GM10266 (cell line): ENCODE data around the gene PDPK1.
"Not testable (repeated sequence)": the region's sequence is repeated elsewhere in the genome, so short reads cannot be mapped to it uniquely, and the experiment has no call there.

ENCODE experiments used
- DNase-seq: peaks from one replicate; pipeline ENCODE4 v3.0.0; 2012; ENCODE audit errors: extremely low spot score
- CTCF ChIP-seq: IDR thresholded peaks from 2 replicates; pipeline ENCODE4 v1.5.1; 2012; ENCODE audit warnings: mild to moderate bottlenecking, low read depth; ENCODE audit not compliant: control insufficient read depth, insufficient read depth; ENCODE audit errors: missing control alignments

The PDPK1 gene

DNA sequence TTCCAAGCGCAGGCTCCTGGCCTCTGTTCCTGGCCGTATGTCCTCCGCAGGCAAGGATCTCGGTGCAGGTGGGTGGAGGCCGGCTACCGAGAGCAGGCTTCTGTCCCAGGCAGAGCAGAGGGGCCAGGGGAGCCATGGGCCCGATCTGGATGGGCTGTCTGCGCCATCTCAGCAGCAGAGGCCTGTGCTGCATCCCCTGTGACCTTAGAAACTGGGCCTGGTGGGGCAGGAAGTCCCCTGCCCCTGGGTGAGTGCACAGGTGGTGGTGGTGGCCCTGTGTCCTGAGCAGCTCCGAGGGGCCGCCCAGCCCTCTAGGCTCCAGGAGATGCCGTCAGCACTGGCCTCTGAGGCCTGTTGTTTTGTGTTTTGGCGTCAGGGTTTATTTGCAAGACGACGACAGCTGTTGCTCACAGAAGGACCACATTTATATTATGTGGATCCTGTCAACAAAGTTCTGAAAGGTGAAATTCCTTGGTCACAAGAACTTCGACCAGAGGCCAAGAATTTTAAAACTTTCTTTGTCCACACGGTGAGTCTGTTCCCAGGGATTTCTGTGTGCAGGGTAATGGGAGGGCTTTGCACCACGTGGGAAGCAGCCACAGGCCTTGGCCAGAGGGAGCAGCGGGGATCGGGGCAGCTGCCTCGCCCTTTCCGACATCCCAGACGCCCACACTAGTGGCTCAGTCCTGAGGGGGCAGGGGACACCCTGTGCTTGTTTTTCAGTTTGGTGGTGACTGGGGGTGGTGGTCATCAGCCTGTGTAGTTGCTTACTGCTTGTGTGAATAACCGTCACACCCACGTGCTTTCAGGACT lies 59.1 kb downstream of the PDPK1 start:
- DNase-seq: no peak
- TF ChIP-seq CTCF: no peak

- no peak for DNase-seq
- no peak for TF ChIP-seq CTCF
Observed at GRCh38 chr16:2597560-2597902, 59.7 kb downstream of the PDPK1 start.

DNA sequence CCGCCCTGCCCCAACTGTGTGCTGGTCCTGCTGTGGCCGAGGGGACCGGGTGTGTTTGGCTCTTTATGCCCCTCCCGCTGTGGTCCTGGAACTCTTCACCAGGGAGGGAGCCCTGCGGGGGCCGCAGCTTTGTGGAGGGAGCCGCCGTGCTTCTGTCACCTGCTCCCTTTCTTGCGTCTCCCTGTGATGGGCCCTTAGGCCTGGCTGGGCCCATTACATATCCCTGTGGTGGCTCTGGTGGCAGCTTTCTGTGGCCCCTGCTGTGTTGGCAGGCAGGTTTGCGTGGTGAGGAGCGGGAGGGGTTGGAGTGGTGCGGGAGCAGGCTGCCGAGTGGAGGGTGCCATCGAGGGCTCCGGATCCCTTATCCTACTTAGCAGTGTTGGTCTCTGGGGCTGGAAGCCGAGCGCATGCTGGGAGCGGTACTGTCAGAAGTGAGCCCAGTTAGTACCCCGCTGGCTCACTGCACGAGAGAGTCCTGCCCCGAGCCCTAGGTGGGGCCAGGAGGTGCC lies 60.4 kb downstream of the PDPK1 start:
- TF ChIP-seq CTCF: no peak
- DNase-seq: no peak

DNA sequence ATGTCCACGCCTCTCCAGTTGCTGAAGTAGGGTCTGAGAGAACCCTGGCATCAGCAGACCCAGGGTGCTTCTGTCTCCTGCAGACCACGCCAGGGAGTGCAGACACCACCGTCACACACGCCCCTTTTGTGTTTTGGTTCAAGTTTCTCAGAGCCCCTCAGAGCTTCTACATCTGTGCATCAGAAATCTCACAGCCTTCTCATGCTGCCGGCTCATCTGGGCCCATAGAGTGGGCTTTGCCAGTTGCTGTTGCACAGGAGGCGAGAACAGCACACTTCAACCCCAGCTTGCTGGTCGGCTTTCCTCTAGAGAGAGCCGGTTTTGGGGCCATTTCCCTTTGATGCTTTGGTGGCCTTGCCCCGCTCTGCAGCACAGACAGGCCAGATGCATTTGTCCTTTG lies 60.9 kb downstream of the PDPK1 start:
- no peak for TF ChIP-seq CTCF
- no peak for DNase-seq

GRCh38 chr16:2599165-2599564 lies 61.3 kb downstream of the PDPK1 start:
- DNase-seq: not testable (repeated sequence)

GRCh38 chr16:2599785-2600184 lies 62.0 kb downstream of the PDPK1 start:
- not testable (repeated sequence) for DNase-seq

DNA sequence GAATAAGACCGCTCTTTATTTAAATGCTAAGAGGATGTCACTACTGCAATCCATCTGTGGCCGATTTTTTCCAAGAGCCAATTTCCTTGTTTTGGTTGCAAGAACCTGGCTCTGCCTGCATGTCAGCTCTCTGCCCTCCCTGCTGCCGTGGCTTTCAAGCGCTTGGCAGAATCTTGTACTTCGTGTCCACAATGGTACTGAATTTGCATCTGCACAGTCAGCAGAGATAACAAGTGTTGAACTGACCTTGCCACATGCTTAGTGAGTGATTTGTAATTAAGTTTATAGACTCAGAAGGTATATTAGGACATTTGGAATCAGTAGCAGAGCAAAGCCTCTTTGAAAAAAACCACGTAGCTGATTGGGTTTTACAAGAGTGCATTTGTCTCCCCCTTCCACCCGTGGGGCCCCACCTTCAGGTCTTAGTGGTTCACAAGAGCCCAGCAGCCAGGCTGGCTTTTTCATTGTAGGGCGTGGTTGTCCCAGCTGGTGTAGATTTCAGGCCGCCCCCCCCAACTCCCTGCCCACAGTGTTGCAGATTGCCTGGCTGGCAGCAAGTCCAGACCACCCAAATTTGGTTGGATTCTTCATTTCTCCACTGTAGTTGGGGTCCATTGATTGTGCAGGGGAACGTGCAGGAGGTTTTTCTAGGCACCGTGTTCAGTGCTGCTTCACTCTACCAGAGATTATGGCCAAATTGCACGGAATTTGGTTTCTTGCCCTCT lies 63.6 kb downstream of the PDPK1 start:
- not testable (repeated sequence) for DNase-seq

DNA sequence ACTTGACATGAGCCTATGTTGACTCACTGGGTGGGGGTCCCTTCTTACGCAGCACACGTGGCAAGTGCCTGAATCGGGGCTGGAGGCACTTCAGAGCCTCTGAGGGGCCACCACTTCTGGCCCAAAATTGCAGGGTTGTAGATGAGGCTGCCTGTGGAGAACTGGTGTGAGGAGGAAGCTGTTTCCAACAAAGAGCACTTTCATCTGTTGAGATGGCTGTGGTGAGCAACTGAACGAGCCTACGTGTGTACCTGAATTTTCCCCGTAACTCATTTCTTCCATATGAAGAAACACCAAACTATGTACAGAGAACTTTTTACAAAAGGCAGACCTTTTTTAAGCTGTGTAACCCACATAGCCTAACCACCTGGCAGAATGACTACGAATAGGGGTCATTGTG lies 64.4 kb downstream of the PDPK1 start:
- not testable (repeated sequence) for DNase-seq

GRCh38 chr16:2603165-2604015 lies 65.6 kb downstream of the PDPK1 start:
- no peak for TF ChIP-seq CTCF
- peak; percentile 99 for DNase-seq

GRCh38 chr16:2604016-2604369 lies 66.2 kb downstream of the PDPK1 start:
- not testable (repeated sequence) for DNase-seq

DNA sequence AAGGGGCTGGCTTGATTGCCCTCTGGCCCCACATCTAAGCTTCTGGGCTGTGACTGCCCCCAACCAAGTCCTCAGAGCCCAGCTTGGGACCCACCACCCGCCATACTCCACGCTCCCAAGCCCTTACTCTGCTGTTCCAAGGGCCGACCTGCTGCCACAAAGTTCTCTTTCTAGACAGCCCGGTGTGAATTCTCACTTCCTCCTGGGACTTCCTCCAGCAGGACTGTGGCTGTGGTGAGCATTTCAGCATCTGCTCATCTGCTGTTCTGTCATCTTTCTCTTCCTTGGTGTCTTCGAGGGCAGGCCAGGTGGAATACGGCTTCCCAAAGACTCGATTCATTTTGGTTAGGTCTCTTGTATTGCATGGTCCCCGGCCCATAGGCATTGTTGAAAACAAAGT lies 69.0 kb downstream of the PDPK1 start:
- not testable (repeated sequence) for DNase-seq

- not testable (repeated sequence) for DNase-seq
Observed at GRCh38 chr16:2609345-2609744, 71.5 kb downstream of the PDPK1 start.
